ENCODE data around the gene FXN. TPM values are rescaled to one million over a fixed set of nuclear protein-coding genes. Genes with fewer than 3 reads are reported as not detected.

The FXN gene
- total RNA-seq, 1 donor, result 8.7 TPM

DNA sequence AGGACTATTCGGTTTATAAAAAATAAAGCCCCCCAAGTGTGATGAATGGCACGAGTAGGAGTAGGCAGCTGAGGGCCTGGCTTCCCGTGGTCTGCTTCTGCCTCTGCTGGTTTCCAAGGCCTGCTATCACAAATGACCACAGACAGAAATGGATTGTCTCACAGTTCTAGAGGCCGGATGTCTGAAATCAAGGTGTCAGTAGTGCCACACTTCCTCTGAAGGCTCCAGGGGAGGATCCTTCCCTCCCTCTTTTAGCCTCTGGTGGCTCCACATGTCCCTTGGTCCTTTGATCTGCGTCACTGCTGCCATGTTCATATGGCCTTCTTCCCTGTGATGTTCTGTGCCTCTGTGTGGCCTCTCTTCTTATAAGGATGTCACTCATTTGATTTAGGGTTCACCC is 36.7 kb upstream of the FXN start:
- DNase-seq (ENCODE audit: low read depth), result no peak
- no peak overlapping the region for H3K4me3 ChIP-seq (ENCODE audit: low read depth, low read length)
- TF ChIP-seq, protein P1, sequence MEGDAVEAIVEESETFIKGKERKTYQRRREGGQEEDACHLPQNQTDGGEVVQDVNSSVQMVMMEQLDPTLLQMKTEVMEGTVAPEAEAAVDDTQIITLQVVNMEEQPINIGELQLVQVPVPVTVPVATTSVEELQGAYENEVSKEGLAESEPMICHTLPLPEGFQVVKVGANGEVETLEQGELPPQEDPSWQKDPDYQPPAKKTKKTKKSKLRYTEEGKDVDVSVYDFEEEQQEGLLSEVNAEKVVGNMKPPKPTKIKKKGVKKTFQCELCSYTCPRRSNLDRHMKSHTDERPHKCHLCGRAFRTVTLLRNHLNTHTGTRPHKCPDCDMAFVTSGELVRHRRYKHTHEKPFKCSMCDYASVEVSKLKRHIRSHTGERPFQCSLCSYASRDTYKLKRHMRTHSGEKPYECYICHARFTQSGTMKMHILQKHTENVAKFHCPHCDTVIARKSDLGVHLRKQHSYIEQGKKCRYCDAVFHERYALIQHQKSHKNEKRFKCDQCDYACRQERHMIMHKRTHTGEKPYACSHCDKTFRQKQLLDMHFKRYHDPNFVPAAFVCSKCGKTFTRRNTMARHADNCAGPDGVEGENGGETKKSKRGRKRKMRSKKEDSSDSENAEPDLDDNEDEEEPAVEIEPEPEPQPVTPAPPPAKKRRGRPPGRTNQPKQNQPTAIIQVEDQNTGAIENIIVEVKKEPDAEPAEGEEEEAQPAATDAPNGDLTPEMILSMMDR (IDR thresholded peaks at IDR 0.05; ENCODE audit: insufficient read depth, low read length), result no peak

DNA sequence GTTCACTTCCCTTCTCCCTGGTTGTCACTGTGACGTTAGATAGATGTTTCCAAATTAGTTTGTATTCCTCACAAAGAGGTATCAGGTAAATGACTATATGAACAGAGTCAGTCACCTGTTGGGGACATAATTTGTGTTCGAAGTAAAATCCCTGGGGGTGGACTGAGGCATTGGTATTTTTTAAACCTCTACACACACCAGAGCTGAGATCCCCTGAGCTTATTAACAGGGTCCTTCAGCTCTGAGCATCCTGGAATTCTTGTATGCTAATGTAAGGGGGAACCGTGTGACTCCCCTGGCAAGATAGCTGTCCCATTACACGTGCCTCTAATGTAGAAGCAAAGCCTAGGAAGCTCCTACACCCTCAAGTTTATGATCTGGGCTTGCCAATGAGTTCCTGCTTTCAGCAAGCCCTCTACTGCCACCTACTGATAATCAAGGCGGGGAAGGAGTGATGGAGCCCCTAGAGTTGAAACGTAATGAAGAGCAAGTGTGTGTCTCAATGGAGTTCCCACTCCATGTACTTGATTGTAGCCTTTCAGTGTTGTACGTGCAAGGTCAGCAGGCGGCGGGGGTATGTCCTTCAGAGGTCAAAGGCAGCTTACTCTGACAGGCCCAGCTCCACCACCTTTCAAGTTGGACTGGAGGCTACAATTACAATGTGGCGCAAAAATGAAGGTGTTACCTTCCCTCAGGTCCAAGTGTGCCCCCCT is 36.0 kb upstream of the FXN start:
- TF ChIP-seq, protein P1 (IDR thresholded peaks at IDR 0.05; ENCODE audit: insufficient read depth, low read length), result peak; percentile 95
- peak; percentile 74 for DNase-seq (ENCODE audit: low read depth)
- H3K4me3 ChIP-seq (ENCODE audit: low read depth, low read length), result no peak overlapping the region

DNA sequence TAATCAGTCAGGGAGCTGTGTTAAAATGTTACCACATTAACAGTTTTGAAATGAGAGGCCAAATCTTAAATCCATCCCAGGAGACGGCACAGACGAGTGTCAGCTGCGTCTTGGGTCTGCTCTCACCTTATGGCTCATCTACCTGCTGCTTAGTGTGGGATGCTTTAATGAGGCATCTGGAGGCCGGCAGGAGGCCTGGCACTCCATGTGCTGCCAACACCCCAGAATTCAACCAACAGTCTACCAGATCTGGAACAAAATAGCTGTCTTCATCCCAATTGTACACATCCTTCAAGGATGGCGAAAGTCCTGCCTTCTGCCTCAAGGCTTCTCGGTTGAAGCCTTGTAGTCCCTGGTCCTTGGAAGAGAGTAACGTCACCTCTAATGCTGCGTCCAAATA is 33.6 kb upstream of the FXN start:
- no peak overlapping the region for H3K4me3 ChIP-seq (ENCODE audit: low read depth, low read length)
- DNase-seq (ENCODE audit: low read depth), result no peak
- TF ChIP-seq, protein P1 (IDR thresholded peaks at IDR 0.05; ENCODE audit: insufficient read depth, low read length), result no peak

DNA sequence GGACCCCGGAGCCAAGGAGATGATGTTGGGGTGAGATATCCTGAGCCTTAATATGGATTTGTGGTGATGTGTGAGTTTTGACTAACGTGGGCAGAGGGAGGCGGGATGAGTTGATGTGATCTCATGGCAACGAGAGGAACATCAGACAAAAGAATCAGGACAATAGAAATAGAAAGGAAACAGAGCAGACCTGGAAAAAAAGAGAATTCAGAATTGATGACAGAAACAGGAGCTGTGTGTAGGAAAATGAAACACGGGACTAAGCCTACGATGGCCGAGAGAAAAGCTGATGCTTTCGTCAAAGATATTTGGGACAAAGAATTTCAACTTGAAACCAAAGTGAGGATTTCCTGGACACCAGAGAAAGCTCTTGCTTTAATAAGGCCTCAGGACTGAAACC is 32.5 kb upstream of the FXN start:
- DNase-seq (ENCODE audit: low read depth), result no peak
- TF ChIP-seq, protein P1 (IDR thresholded peaks at IDR 0.05; ENCODE audit: insufficient read depth, low read length), result no peak
- no peak overlapping the region for H3K4me3 ChIP-seq (ENCODE audit: low read depth, low read length)

DNA sequence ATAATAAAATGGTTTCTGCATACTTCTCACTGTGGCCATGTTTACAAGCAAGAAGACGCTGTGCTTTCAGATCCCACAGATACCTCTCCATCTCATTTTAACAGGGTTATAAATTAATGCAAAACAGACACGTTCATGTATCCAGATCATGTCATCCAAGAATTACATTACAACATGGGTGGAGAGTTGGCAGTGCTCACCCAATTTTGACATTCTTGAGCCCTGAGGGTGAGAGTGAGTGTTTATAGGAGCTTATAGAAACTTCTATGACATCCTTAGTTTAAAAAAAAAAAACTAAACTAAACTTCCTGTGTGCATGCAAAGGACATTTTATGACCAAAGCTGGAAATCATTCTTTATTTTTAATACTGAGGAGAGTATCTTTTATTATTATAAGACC is 30.7 kb upstream of the FXN start:
- no peak overlapping the region for H3K4me3 ChIP-seq (ENCODE audit: low read depth, low read length)
- no peak for DNase-seq (ENCODE audit: low read depth)
- TF ChIP-seq, protein P1 (IDR thresholded peaks at IDR 0.05; ENCODE audit: insufficient read depth, low read length), result no peak

DNA sequence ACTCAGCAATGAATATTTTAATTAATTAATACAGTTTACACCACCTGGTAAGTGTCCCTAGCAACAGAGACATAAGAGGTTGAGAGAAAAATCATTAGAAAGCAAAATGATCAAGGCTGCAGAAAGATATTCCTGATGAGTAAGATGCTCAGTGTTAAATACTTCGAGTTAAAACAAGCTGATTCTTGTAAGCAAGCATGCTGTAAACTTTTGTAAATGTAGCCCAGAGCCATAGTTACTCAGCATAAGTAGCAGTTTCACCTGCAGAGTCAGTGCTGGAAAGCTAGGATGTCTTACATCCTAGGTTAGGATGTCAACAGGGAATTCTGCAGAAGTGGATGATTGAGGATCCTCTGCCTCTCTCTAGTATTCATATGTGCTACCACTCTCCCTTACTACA is 25.8 kb upstream of the FXN start:
- H3K4me3 ChIP-seq (ENCODE audit: low read depth, low read length), result no peak overlapping the region
- TF ChIP-seq, protein P1 (IDR thresholded peaks at IDR 0.05; ENCODE audit: insufficient read depth, low read length), result no peak
- no peak for DNase-seq (ENCODE audit: low read depth)

Measured in fibroblast of the aortic adventitia (primary cell).